HFF-Myc (cell line): ENCODE results near the gene PPM1L.

ENCODE experiments used
- DNase-seq: peaks from one replicate; pipeline ENCODE4 v3.0.0-alpha.2; 2011; ENCODE audit warnings: low read depth; ENCODE audit errors: extremely low read depth
- H3K4me3 ChIP-seq: replicated peaks from 2 replicates; pipeline ENCODE4 v1.5.1; 2011; ENCODE audit warnings: low read depth, mild to moderate bottlenecking, control low read depth, low read length
- CTCF ChIP-seq: IDR thresholded peaks from 2 replicates; pipeline ENCODE4 v1.5.1; 2012; ENCODE audit warnings: mild to moderate bottlenecking, low read depth, low read length, control low read depth; ENCODE audit errors: missing control alignments

Gene PPM1L

GRCh38 chr3:161096771-161097367 is 340.8 kb downstream of the PPM1L start:
- TF ChIP-seq CTCF: peak; percentile 39
- DNase-seq: no peak
- H3K4me3 ChIP-seq: no peak overlapping the region

- DNase-seq: no peak
- TF ChIP-seq CTCF: no peak
- H3K4me3 ChIP-seq: no peak overlapping the region
Observed at GRCh38 chr3:161100994-161101393, 345.0 kb downstream of the PPM1L start.

DNA sequence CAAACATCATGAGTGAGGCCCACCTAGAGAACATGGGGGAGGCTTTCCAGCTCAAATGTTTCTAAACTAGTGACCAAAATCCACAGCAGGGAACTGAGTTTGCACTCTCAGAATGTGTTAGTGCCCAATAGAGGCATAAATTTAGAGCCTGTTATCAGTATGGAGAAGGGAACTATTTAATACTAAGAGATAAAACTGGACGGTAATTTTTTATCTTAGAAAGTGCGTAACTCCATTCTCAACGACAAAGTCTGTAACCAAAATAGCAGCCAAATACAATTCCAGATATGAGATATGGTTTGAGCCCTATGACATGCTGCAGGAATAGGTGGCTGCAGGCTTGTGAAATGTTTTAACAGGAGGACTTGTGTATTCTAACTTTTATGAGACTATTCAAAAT is 345.6 kb downstream of the PPM1L start:
- DNase-seq: no peak
- TF ChIP-seq CTCF: no peak
- no peak overlapping the region for H3K4me3 ChIP-seq

- DNase-seq: no peak
- no peak for TF ChIP-seq CTCF
- H3K4me3 ChIP-seq: peak overlapping the region; percentile 59
Observed at GRCh38 chr3:161103776-161104385, 347.9 kb downstream of the PPM1L start.

- no peak for TF ChIP-seq CTCF
- H3K4me3 ChIP-seq: peak within 1 kb of the TSS; percentile 59
- peak; percentile 20 for DNase-seq
Observed at GRCh38 chr3:161104561-161105551, 348.8 kb downstream of the PPM1L start, which contains the start of gene B3GALNT1. TSS of gene B3GALNT1 (minus strand) at chr3:161105349. CDS start at chr3:161086754, 18,595 bp downstream.

- no peak for TF ChIP-seq CTCF
- H3K4me3 ChIP-seq: no peak overlapping the region
- DNase-seq: no peak
Observed at GRCh38 chr3:161107311-161107710, 351.3 kb downstream of the PPM1L start.
